Measurements from ENCODE around the gene GAS7. TPM values are rescaled to one million over a fixed set of nuclear protein-coding genes. Genes with fewer than 3 reads are reported as not detected.

Gene GAS7
- total RNA-seq, 1 experiment from 2014 or later, result 4.1 TPM

GRCh38 chr17:9883451-9883850, 315.0 kb downstream of the GAS7 start:
- POLR2A ChIA-PET, result no interaction called here
- no peak for DNase-seq (ENCODE audit: low read depth, low spot score)
- RAD21 ChIA-PET (ENCODE audit: low non-redundant PET in 1 of 2, low total read pairs in 2 of 2, uncharacterized antibody in 2 of 2, unreplicated experiment in 2 of 2), result no interaction called here
- Histone ChIP-seq H3K79me2 (ENCODE audit: insufficient read depth, low read length) (no peaks in the 10 kb centered on the region), H3K4me3 (replicated peaks in 1 of 2; ENCODE audit: low read depth in 1 of 2, low read length in 2 of 2) (no peak overlapping the region), H2AFZ (ENCODE audit: low read depth, low read length, poor library complexity, severe bottlenecking) (no peak overlapping the region), H3K9ac (ENCODE audit: low read length) (no peak overlapping the region), H4K20me1 (ENCODE audit: insufficient read depth) (no peaks in the 10 kb centered on the region), H3K9me2 (ENCODE audit: insufficient read depth) (no peaks in the 10 kb centered on the region), H3K4me1 (ENCODE audit: control insufficient read depth in 1 of 2, insufficient read depth in 2 of 2, low read length in 2 of 2) (peaks cover 0 to 8% of the 10 kb centered on the region in 2 experiments; a peak in 1 of 4 replicates), H3K9me3 (ENCODE audit: control insufficient read depth in 1 of 2, insufficient read depth in 1 of 2, low read depth in 1 of 2, low read length in 2 of 2) (peaks cover 6 to 16% of the 10 kb centered on the region in 2 experiments; a peak in 3 of 4 replicates), H3K36me3 (ENCODE audit: control insufficient read depth in 1 of 2, insufficient read depth in 2 of 2, low read length in 2 of 2) (no peaks in the 10 kb centered on the region), H3K27me3 (ENCODE audit: insufficient read depth, low read length) (no peaks in the 10 kb centered on the region), H3K4me2 (ENCODE audit: low read length) (no peak overlapping the region), H3K27ac (ENCODE audit: low read depth, low read length) (no peak overlapping the region)
- intact Hi-C loops (cut with micrococcal nuclease), result no loop called here
- no TSS peak for BruUV-seq (replicated peaks)
- peak; percentile 78; the same call in 1 of the 2 replicates for TF ChIP-seq CBX3 (IDR thresholded peaks at IDR 0.05; ENCODE audit: low read depth)
- no peak for TF ChIP-seq YY1 (IDR thresholded peaks at IDR 0.05; ENCODE audit: extremely low read depth, insufficient replicate concordance, low read depth, low read length)
- CTCF ChIA-PET, result no interaction called here
- ATAC-seq, result no peak

- H3K4me3 ChIP-seq (replicated peaks in 1 of 2; ENCODE audit: low read depth in 1 of 2, low read length in 2 of 2), result no peak overlapping the region
- no peak overlapping the region for H3K27ac ChIP-seq (ENCODE audit: low read depth, low read length)
- DNase-seq (ENCODE audit: low read depth, low spot score) (peak; percentile 7), ATAC-seq (no peak)
- no TSS peak for BruUV-seq (replicated peaks)
- no peaks in the 10 kb centered on the region for H4K20me1 ChIP-seq (ENCODE audit: insufficient read depth)
- ChIA-PET CTCF (interaction anchor here (2.4 kb wide), 1 partner anchor 9 kb away, joined by 16 read pairs; no protein-coding TSS in a partner anchor), POLR2A (no interaction called here), RAD21 (ENCODE audit: low non-redundant PET in 1 of 2, low total read pairs in 2 of 2, uncharacterized antibody in 2 of 2, unreplicated experiment in 2 of 2) (no interaction called here)
- no peak overlapping the region for H2AFZ ChIP-seq (ENCODE audit: low read depth, low read length, poor library complexity, severe bottlenecking)
- intact Hi-C loops (cut with micrococcal nuclease), result no loop called here
- TF ChIP-seq ZFX (IDR thresholded peaks at IDR 0.05) (no peak), ELF1 (IDR thresholded peaks at IDR 0.05; ENCODE audit: borderline replicate concordance, low read depth) (no peak), SP1 (IDR thresholded peaks at IDR 0.05; ENCODE audit: low read depth) (peak; percentile 30; the same call in 1 of the 2 replicates), JUND (IDR thresholded peaks at IDR 0.05) (peak; percentile 41; the same call in 1 of the 2 replicates), FOSL1 (IDR thresholded peaks at IDR 0.05; ENCODE audit: low read depth) (peak; percentile 39; the same call in 1 of the 2 replicates)
- no peaks in the 10 kb centered on the region for H3K27me3 ChIP-seq (ENCODE audit: insufficient read depth, low read length)
- H3K9me2 ChIP-seq (ENCODE audit: insufficient read depth), result no peaks in the 10 kb centered on the region
- no peaks in the 10 kb centered on the region for H3K79me2 ChIP-seq (ENCODE audit: insufficient read depth, low read length)
- no peak overlapping the region for H3K9ac ChIP-seq (ENCODE audit: low read length)
- peaks cover 6 to 16% of the 10 kb centered on the region in 2 experiments; a peak in 3 of 4 replicates for H3K9me3 ChIP-seq (ENCODE audit: control insufficient read depth in 1 of 2, insufficient read depth in 1 of 2, low read depth in 1 of 2, low read length in 2 of 2)
- peaks cover 0 to 10% of the 10 kb centered on the region in 2 experiments; a peak in 2 of 4 replicates for H3K4me1 ChIP-seq (ENCODE audit: control insufficient read depth in 1 of 2, insufficient read depth in 2 of 2, low read length in 2 of 2)
- no peak overlapping the region for H3K4me2 ChIP-seq (ENCODE audit: low read length)
- H3K36me3 ChIP-seq (ENCODE audit: control insufficient read depth in 1 of 2, insufficient read depth in 2 of 2, low read length in 2 of 2), result no peaks in the 10 kb centered on the region
These were observed 317.8 kb downstream of the GAS7 start for GRCh38 chr17:9880582-9880999.

All from HCT116 (cell line).